ENCODE measurements around the gene CRYGC.
"Not testable (repeated sequence)": the region's sequence is repeated elsewhere in the genome, so short reads cannot be mapped to it uniquely, and the experiment has no call there.

CRYGC gene

GRCh38 chr2:208129744-208130711, at the start of gene CRYGC:
Gene CRYGC (minus strand): TSS chr2:208129828. CDS start chr2:208129792, 36 bp downstream.
- no peak for DNase-seq

GRCh38 chr2:208179028-208179609, 49.5 kb upstream of the CRYGC start:
- DNase-seq = no peak

GRCh38 chr2:208175840-208176153, 46.2 kb upstream of the CRYGC start:
- DNase-seq = no peak

- DNase-seq = peak; percentile 86
These were observed 45.6 kb upstream of the CRYGC start for GRCh38 chr2:208175069-208175839.

- DNase-seq = no peak
These were observed 44.5 kb upstream of the CRYGC start for GRCh38 chr2:208174144-208174543.

GRCh38 chr2:208172125-208172524, 42.5 kb upstream of the CRYGC start:
- DNase-seq = no peak

GRCh38 chr2:208164951-208165755, 35.5 kb upstream of the CRYGC start:
- DNase-seq = no peak

- DNase-seq = no peak
These were observed 33.9 kb upstream of the CRYGC start, which contains the start of gene CRYGA for GRCh38 chr2:208163489-208163888. Gene CRYGA (minus strand): TSS chr2:208163589. CDS start chr2:208163556, 33 bp downstream.

GRCh38 chr2:208156439-208156838, 26.8 kb upstream of the CRYGC start:
- no peak for DNase-seq

GRCh38 chr2:208153156-208153555, 23.5 kb upstream of the CRYGC start:
- no peak for DNase-seq

- no peak for DNase-seq
These were observed 21.3 kb upstream of the CRYGC start for GRCh38 chr2:208150956-208151355.

GRCh38 chr2:208150094-208150493, 20.5 kb upstream of the CRYGC start:
- DNase-seq = no peak

GRCh38 chr2:208148803-208149202, 19.2 kb upstream of the CRYGC start:
- DNase-seq = no peak

GRCh38 chr2:208147759-208148158, 18.1 kb upstream of the CRYGC start:
- DNase-seq = no peak

- DNase-seq = no peak
These were observed 17.4 kb upstream of the CRYGC start for GRCh38 chr2:208147008-208147407.

GRCh38 chr2:208146006-208146405, 16.4 kb upstream of the CRYGC start, which contains the start of gene CRYGB:
Gene CRYGB (minus strand): TSS chr2:208146158. CDS start chr2:208146120, 38 bp downstream.
- no peak for DNase-seq

GRCh38 chr2:208142925-208143799, 13.5 kb upstream of the CRYGC start:
- no peak for DNase-seq

- peak; percentile 37 for DNase-seq
These were observed 12.8 kb upstream of the CRYGC start for GRCh38 chr2:208142240-208142924.

GRCh38 chr2:208139447-208139846, 9.8 kb upstream of the CRYGC start:
- DNase-seq = no peak

GRCh38 chr2:208138334-208138733, 8.7 kb upstream of the CRYGC start:
- not testable (repeated sequence) for DNase-seq

GRCh38 chr2:208136716-208137094, 7.1 kb upstream of the CRYGC start:
- no peak for DNase-seq
